Panc1 (cell line): ENCODE data around the gene CELF6. TPM values are rescaled to one million over a fixed set of nuclear protein-coding genes. Genes with fewer than 3 reads are reported as not detected.
A peak's percentile ranks its signal among the peaks of the same experiment; 100 is the strongest.

Experiments used
- ATAC-seq: fragments of 200-7000 bp; cut with Tn5 transposase; 2 replicates; pipeline ENCODE4 v1.9.1; 2020; ENCODE audit warnings: mild to moderate bottlenecking, moderate library complexity
- BruUV-seq: library from RNA; stranded (reverse); fragments of 400-500 nt; replicated peaks from 2 replicates; lab custom pipeline; 2021; lab: Mats Ljungman, UMichigan
- CTCF ChIA-PET: fragments of 300-600 bp; sonication (Branson Sonifier 250); formaldehyde crosslinking; loops from one replicate; lab custom pipeline; 2022; ENCODE audit warnings: antibody characterized with exemption; lab: Charles Lee
- POLR2A ChIA-PET: fragments of 300-600 bp; sonication (Branson Sonifier 250); formaldehyde crosslinking; loops from one replicate; lab custom pipeline; 2022; ENCODE audit warnings: antibody characterized with exemption; lab: Charles Lee
- DNase-seq: peaks from one replicate; pipeline ENCODE4 v3.0.0-alpha.2; 2010; ENCODE audit warnings: low read depth, low spot score
- H3K27ac ChIP-seq: 2 replicates; pipeline ENCODE4 v1.5.1; 2011; ENCODE audit warnings: mild to moderate bottlenecking, low read length, inconsistent platforms
- H3K27me3 ChIP-seq: fragments of 200-500 bp; sonication (Bioruptor generic); 2 replicates; pipeline ENCODE4 v1.6.0; 2014; ENCODE audit warnings: low read length, inconsistent platforms; ENCODE audit not compliant: control insufficient read depth, insufficient read depth
- H3K36me3 ChIP-seq: fragments of 200-500 bp; sonication (Bioruptor generic); 2 replicates; pipeline ENCODE4 v1.5.1; 2014; ENCODE audit warnings: inconsistent platforms, mild to moderate bottlenecking, low read length, moderate library complexity; ENCODE audit not compliant: control insufficient read depth, insufficient read depth
- H3K4me1 ChIP-seq: 2 replicates; pipeline ENCODE4 v1.5.1; 2011; ENCODE audit warnings: inconsistent platforms, mild to moderate bottlenecking, low read length, moderate library complexity; ENCODE audit not compliant: control insufficient read depth, insufficient read depth
- H3K4me3 ChIP-seq, 2 experiments: 2 replicates each; pipeline ENCODE4 v1.5.1; 2011 to 2012; ENCODE audit warnings: low read depth in 2 of 2, low read length in 2 of 2, mild to moderate bottlenecking in 2 of 2, inconsistent platforms in 1 of 2, moderate library complexity in 1 of 2
- H3K9me3 ChIP-seq: fragments of 200-500 bp; sonication (Bioruptor generic); 2 replicates; pipeline ENCODE4 v1.5.1; 2014; ENCODE audit warnings: low read depth, mild to moderate bottlenecking, inconsistent platforms, low read length, moderate library complexity; ENCODE audit not compliant: control insufficient read depth, insufficient read depth
- CTCF ChIP-seq: fragments of 450-650 bp; IDR thresholded peaks from 2 replicates; pipeline ENCODE4 v1.5.1; 2017; ENCODE audit warnings: mild to moderate bottlenecking
- POLR2AphosphoS5 ChIP-seq: IDR thresholded peaks from 2 replicates; pipeline ENCODE4 v1.6.1; 2012; ENCODE audit warnings: mild to moderate bottlenecking, low read depth, low read length, moderate library complexity
- SIN3A ChIP-seq: IDR thresholded peaks from 2 replicates; pipeline ENCODE4 v1.6.1; 2012; ENCODE audit warnings: low read depth, mild to moderate bottlenecking, low read length, moderate library complexity, borderline replicate concordance; ENCODE audit not compliant: insufficient read depth
- TCF7L2 ChIP-seq: IDR thresholded peaks from 2 replicates; pipeline ENCODE4 v1.6.1; 2011; ENCODE audit warnings: mild to moderate bottlenecking, low read depth, low read length, inconsistent platforms
- in situ Hi-C: cut with HindIII; loops from 2 replicates; pipeline ENCODE4 v1.10.0; 2016; ENCODE audit warnings: low sequenced_read_pairs, low pct_unique_long_range_greater_than_20kb
- intact Hi-C: fragments of 100-400 bp; cut with micrococcal nuclease; formaldehyde crosslinking; loops from one replicate; pipeline ENCODE4 v1.10.0; 2022; ENCODE audit not compliant: unreplicated experiment
- total RNA-seq: library from RNA; stranded (reverse); gene quantifications from one replicate; pipeline ENCODE4 v1.2.1, GENCODE V29; 2021; ENCODE audit not compliant: unreplicated experiment
- TF ChIP-seq, protein P1 (sequence below), 2 experiments: IDR thresholded peaks; 2 replicates each; pipeline ENCODE4 v1.6.1; 2011 to 2012; ENCODE audit warnings: low read depth in 2 of 2, control low read depth in 1 of 2, low read length in 1 of 2, mild to moderate bottlenecking in 1 of 2, moderate library complexity in 1 of 2; ENCODE audit not compliant: insufficient read depth in 1 of 2

The CELF6 gene
- total RNA-seq, 1 experiment from 2014 or later, result not detected

DNA sequence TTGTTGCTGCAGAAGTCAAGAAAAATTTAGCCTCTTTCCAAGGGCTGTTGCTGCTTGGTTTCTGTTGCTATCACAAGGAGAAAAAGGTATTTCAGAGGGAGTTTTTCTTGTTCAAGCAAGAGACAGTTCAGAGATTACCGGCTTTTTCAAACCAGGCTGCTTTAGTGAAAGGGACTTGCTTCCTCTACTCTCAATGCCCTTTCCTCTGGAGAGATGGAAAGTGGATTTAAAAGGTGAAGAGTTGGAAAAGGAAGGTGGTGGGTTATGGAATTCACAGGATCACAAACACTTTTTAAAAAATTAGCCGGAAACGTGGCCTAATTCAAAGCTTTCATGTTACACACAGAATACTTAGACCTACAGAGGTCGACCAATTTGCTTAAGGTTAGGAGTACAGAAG, 48.7 kb downstream of the CELF6 start:
- Histone ChIP-seq H3K4me3 (peak overlapping the region; percentile 84 to 92), H3K9me3 (no peaks in the 10 kb centered on the region), H3K27ac (peak overlapping the region; percentile 91), H3K4me1 (peaks cover 16% of the 10 kb centered on the region), H3K27me3 (no peaks in the 10 kb centered on the region), H3K36me3 (peaks cover 7% of the 10 kb centered on the region)
- BruUV-seq, result no TSS peak
- in situ Hi-C loops, result no loop called here
- CTCF ChIA-PET, result no interaction called here
- POLR2A ChIA-PET, result no interaction called here
- no peak for DNase-seq
- no peak for TF ChIP-seq SIN3A
- TF ChIP-seq, protein P1, sequence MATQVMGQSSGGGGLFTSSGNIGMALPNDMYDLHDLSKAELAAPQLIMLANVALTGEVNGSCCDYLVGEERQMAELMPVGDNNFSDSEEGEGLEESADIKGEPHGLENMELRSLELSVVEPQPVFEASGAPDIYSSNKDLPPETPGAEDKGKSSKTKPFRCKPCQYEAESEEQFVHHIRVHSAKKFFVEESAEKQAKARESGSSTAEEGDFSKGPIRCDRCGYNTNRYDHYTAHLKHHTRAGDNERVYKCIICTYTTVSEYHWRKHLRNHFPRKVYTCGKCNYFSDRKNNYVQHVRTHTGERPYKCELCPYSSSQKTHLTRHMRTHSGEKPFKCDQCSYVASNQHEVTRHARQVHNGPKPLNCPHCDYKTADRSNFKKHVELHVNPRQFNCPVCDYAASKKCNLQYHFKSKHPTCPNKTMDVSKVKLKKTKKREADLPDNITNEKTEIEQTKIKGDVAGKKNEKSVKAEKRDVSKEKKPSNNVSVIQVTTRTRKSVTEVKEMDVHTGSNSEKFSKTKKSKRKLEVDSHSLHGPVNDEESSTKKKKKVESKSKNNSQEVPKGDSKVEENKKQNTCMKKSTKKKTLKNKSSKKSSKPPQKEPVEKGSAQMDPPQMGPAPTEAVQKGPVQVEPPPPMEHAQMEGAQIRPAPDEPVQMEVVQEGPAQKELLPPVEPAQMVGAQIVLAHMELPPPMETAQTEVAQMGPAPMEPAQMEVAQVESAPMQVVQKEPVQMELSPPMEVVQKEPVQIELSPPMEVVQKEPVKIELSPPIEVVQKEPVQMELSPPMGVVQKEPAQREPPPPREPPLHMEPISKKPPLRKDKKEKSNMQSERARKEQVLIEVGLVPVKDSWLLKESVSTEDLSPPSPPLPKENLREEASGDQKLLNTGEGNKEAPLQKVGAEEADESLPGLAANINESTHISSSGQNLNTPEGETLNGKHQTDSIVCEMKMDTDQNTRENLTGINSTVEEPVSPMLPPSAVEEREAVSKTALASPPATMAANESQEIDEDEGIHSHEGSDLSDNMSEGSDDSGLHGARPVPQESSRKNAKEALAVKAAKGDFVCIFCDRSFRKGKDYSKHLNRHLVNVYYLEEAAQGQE (IDR thresholded peaks at IDR 0.05; ENCODE audit: insufficient read depth in 1 of 2, low read depth in 2 of 2, low read length in 1 of 2), result no peak
- no peak for TF ChIP-seq POLR2AphosphoS5
- TF ChIP-seq TCF7L2, result no peak
- TF ChIP-seq CTCF, result no peak
- intact Hi-C loops, result no loop called here
- ATAC-seq, result no peak

DNA sequence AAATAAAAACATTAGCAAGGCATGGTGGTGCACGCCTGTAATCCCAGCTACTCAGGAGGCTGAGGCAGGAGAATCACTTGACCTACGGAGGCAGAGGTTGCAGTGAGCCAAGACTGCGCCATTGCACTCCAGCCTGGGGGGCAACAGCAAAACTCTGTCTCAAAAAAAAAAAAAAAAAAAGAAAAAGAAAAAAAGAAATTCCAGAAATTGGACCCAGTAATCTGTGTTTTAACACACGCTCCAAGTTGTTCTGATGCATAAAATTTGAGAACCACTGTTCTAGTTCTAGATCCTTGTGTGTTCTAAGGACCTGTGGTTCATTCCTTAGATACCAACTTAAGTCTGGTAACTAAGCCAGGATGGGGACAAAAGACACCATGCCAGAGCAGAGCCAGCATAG, 50.2 kb downstream of the CELF6 start:
- H3K4me3 ChIP-seq, result no peak overlapping the region
- in situ Hi-C loops, result no loop called here

More for the DNA sequence above, 50.2 kb downstream of the CELF6 start:
- Histone ChIP-seq H3K27me3 (no peaks in the 10 kb centered on the region), H3K4me1 (peaks cover 16% of the 10 kb centered on the region), H3K36me3 (peaks cover 17% of the 10 kb centered on the region), H3K9me3 (no peaks in the 10 kb centered on the region), H3K27ac (no peak overlapping the region)
- ATAC-seq (no peak), DNase-seq (no peak)
- CTCF ChIA-PET, result no interaction called here
- POLR2A ChIA-PET, result no interaction called here
- TF ChIP-seq, protein P1 (IDR thresholded peaks at IDR 0.05; ENCODE audit: insufficient read depth in 1 of 2, low read depth in 2 of 2, low read length in 1 of 2), result no peak
- TF ChIP-seq TCF7L2 (no peak), SIN3A (no peak), POLR2AphosphoS5 (no peak), CTCF (no peak)
- intact Hi-C loops, result no loop called here
- BruUV-seq, result no TSS peak
